ENCODE results near the gene EAPP. TPM values are rescaled to one million over a fixed set of nuclear protein-coding genes. Genes with fewer than 3 reads are reported as not detected.

EAPP gene
- total and polyA plus RNA-seq, 2 of the 13 experiments (the other 11 are each of a cell fraction or from before 2014, with no cell fraction given), result 68.7 to 110 TPM

DNA sequence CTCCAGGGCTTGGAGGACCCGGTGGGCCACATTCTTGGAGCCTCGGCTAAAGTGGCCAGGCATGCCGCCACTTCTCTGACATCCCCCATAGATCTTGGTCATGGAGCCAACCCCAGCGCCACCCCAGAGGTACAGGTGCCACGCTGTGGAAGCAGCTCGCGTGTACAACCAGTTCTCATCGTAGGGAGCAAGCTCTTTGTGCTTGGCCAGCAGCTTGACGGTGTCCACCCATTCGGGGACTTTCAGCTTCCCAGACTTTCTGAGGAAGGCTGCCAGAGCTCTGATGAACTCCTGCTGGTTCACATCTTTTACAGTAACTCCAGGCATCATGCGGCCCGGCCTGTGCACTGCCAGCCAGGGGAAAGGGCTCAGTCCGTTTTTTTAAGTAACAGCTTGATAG, 29.3 kb upstream of the EAPP start:
- Histone ChIP-seq H3K27me3 (ENCODE audit: control insufficient read depth in 1 of 2, insufficient read depth in 2 of 2, low read length in 2 of 2) (no peaks in the 10 kb centered on the region), H2AFZ (ENCODE audit: low read length) (no peak overlapping the region), H3K4me2 (ENCODE audit: low read depth, low read length) (no peak overlapping the region), H3K36me3 (replicated peaks in 1 of 2; ENCODE audit: control insufficient read depth in 1 of 2, insufficient read depth in 2 of 2, low read length in 2 of 2) (peaks cover 47 to 86% of the 10 kb centered on the region in 2 experiments), H3K9me3 (ENCODE audit: low read length) (no peaks in the 10 kb centered on the region), H3K4me3 (replicated peaks in 1 of 3; ENCODE audit: insufficient read depth in 1 of 3, low read depth in 2 of 3, low read length in 3 of 3) (no peak overlapping the region), H4K20me1 (ENCODE audit: insufficient read depth, low read length) (no peaks in the 10 kb centered on the region), H3K4me1 (ENCODE audit: insufficient read depth, low read length) (no peaks in the 10 kb centered on the region), H3K79me2 (ENCODE audit: insufficient read depth, low read length) (no peaks in the 10 kb centered on the region), H3K9ac (ENCODE audit: insufficient read depth, low read depth, low read length) (no peak overlapping the region), H3K27ac (ENCODE audit: extremely low read length, insufficient read depth, low read length) (no peak overlapping the region)
- ChIA-PET POLR2A (no interaction called here), CTCF (ENCODE audit: low intra/inter-chr PET ratio, low total read pairs) (no interaction called here)
- in situ Hi-C loops (cut with HindIII; ENCODE audit: extremely low pct_ligation_motif_present, low pct_unique_long_range_greater_than_20kb) (no loop called here), intact Hi-C loops (cut with micrococcal nuclease; ENCODE audit: unreplicated experiment) (loop anchor here (10.0 kb wide), 1 partner anchor 56 kb away; no protein-coding TSS in a partner anchor)
- TF ChIP-seq FOXA1 (IDR thresholded peaks at IDR 0.05), result no peak
- TF ChIP-seq FOXA1 (CRISPR knock-in tag; IDR thresholded peaks at IDR 0.05), result no peak
- peak; percentile 51 for TF ChIP-seq AGO2 (optimal IDR thresholded peaks at IDR 0.05; ENCODE audit: low read depth, low read length)
- TF ChIP-seq, protein P1, sequence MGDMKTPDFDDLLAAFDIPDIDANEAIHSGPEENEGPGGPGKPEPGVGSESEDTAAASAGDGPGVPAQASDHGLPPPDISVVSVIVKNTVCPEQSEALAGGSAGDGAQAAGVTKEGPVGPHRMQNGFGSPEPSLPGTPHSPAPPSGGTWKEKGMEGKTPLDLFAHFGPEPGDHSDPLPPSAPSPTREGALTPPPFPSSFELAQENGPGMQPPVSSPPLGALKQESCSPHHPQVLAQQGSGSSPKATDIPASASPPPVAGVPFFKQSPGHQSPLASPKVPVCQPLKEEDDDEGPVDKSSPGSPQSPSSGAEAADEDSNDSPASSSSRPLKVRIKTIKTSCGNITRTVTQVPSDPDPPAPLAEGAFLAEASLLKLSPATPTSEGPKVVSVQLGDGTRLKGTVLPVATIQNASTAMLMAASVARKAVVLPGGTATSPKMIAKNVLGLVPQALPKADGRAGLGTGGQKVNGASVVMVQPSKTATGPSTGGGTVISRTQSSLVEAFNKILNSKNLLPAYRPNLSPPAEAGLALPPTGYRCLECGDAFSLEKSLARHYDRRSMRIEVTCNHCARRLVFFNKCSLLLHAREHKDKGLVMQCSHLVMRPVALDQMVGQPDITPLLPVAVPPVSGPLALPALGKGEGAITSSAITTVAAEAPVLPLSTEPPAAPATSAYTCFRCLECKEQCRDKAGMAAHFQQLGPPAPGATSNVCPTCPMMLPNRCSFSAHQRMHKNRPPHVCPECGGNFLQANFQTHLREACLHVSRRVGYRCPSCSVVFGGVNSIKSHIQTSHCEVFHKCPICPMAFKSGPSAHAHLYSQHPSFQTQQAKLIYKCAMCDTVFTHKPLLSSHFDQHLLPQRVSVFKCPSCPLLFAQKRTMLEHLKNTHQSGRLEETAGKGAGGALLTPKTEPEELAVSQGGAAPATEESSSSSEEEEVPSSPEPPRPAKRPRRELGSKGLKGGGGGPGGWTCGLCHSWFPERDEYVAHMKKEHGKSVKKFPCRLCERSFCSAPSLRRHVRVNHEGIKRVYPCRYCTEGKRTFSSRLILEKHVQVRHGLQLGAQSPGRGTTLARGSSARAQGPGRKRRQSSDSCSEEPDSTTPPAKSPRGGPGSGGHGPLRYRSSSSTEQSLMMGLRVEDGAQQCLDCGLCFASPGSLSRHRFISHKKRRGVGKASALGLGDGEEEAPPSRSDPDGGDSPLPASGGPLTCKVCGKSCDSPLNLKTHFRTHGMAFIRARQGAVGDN (CRISPR knock-in tag; IDR thresholded peaks at IDR 0.05), result peak; percentile 32; the same call in 1 of the 2 replicates
- 0 out of 2 replicates have a peak, but pooled peaks have one; percentile 26 for TF ChIP-seq ZNF501 (CRISPR knock-in tag; IDR thresholded peaks at IDR 0.05)
- DNase-seq (ENCODE audit: low spot score) (no peak), FAIRE-seq (no peak), ATAC-seq (no peak)
- WGBS (ENCODE audit: low lambda C conversion rate), result 96% methylated on average over 13 of the region's 13 CpGs
- BruUV-seq (replicated peaks), result no TSS peak
